Neural cell (in vitro differentiated cells): ENCODE results near the gene DNAH3. TPM values are rescaled to one million over a fixed set of nuclear protein-coding genes. Genes with fewer than 3 reads are reported as not detected.
A peak's percentile ranks its signal among the peaks of the same experiment; 100 is the strongest.

Source experiments
- H2AFZ ChIP-seq: fragments of 200-600, 300-800 bp; sonication (generic), shearing (Covaris generic); 2 replicates; pipeline ENCODE4 v1.6.0; 2014; ENCODE audit warnings: low read depth, mild to moderate bottlenecking, antibody characterized with exemption, low read length, moderate library complexity
- H3F3A ChIP-seq: fragments of 200-600 bp; shearing (Covaris generic); 2 replicates; pipeline ENCODE4 v1.6.1; 2016; ENCODE audit warnings: mild to moderate bottlenecking, moderate library complexity, mixed read lengths, antibody characterized with exemption, low read length; ENCODE audit not compliant: insufficient read depth, poor library complexity, severe bottlenecking
- H3K27ac ChIP-seq: fragments of 200-600, 300-800 bp; sonication (generic), shearing (Covaris generic); 2 replicates; pipeline ENCODE4 v1.5.1; 2014; ENCODE audit warnings: mild to moderate bottlenecking, low read length, moderate library complexity
- H3K27me3 ChIP-seq: fragments of 300-800, 200-600 bp; sonication (generic), shearing (Covaris generic); 2 replicates; pipeline ENCODE4 v1.6.0; 2014; ENCODE audit warnings: mild to moderate bottlenecking, low read depth, low read length, moderate library complexity; ENCODE audit not compliant: insufficient read depth
- H3K36me3 ChIP-seq: fragments of 300-800, 200-600 bp; sonication (generic), shearing (Covaris generic); 2 replicates; pipeline ENCODE4 v1.5.1; 2014; ENCODE audit warnings: mild to moderate bottlenecking, antibody characterized with exemption, low read length, moderate library complexity; ENCODE audit not compliant: insufficient read depth
- H3K4me2 ChIP-seq: fragments of 300-800, 200-600 bp; sonication (generic), shearing (Covaris generic); 2 replicates; pipeline ENCODE4 v1.6.0; 2014; ENCODE audit warnings: mild to moderate bottlenecking, low read length
- H3K4me3 ChIP-seq: fragments of 300-800, 200-600 bp; sonication (generic), shearing (Covaris generic); 2 replicates; pipeline ENCODE4 v1.5.1; 2014; ENCODE audit warnings: mild to moderate bottlenecking, low read length, moderate library complexity
- H3K79me2 ChIP-seq: fragments of 200-600 bp; shearing (Covaris generic); replicated peaks from 2 replicates; pipeline ENCODE4 v1.6.0; 2014; ENCODE audit warnings: mild to moderate bottlenecking, low read length, moderate library complexity; ENCODE audit not compliant: insufficient read depth
- H3K9ac ChIP-seq: fragments of 300-800, 200-600 bp; sonication (generic), shearing (Covaris generic); 2 replicates; pipeline ENCODE4 v1.6.1; 2016; ENCODE audit warnings: mild to moderate bottlenecking, low read length, mixed read lengths
- H3K9me2 ChIP-seq: fragments of 200-600 bp; shearing (Covaris generic); 2 replicates; pipeline ENCODE4 v1.6.1; 2016; ENCODE audit warnings: mild to moderate bottlenecking, low read length, mixed read lengths; ENCODE audit not compliant: insufficient read depth
- H3K9me3 ChIP-seq: fragments of 200-600, 300-800 bp; sonication (generic), shearing (Covaris generic); 2 replicates; pipeline ENCODE4 v1.6.1; 2016; ENCODE audit warnings: mild to moderate bottlenecking, mixed run types, low read length, moderate library complexity, mixed read lengths
- H4K20me1 ChIP-seq: fragments of 200-600 bp; shearing (Covaris generic); 2 replicates; pipeline ENCODE4 v1.6.1; 2016; ENCODE audit warnings: mild to moderate bottlenecking, mixed run types; ENCODE audit not compliant: insufficient read depth
- CTCF ChIP-seq: fragments of 450-650 bp; IDR thresholded peaks from 2 replicates; pipeline ENCODE4 v1.5.1; 2014; ENCODE audit warnings: antibody characterized with exemption, mild to moderate bottlenecking, moderate library complexity; ENCODE audit not compliant: poor library complexity, severe bottlenecking
- EP300 ChIP-seq: fragments of 450-650 bp; conservative IDR thresholded peaks from 2 replicates; pipeline ENCODE4 v1.6.1; 2014; ENCODE audit warnings: antibody characterized with exemption, mild to moderate bottlenecking, moderate library complexity; ENCODE audit not compliant: poor library complexity, severe bottlenecking
- EZH2 ChIP-seq: fragments of 200-600, 300-800 bp; shearing (Covaris generic), sonication (generic); IDR thresholded peaks from 2 replicates; pipeline ENCODE4 v1.6.1; 2014; ENCODE audit warnings: antibody characterized with exemption, low read length, borderline replicate concordance, mild to moderate bottlenecking; ENCODE audit not compliant: insufficient read depth, poor library complexity, severe bottlenecking
- MXI1 ChIP-seq: fragments of 450-650 bp; conservative IDR thresholded peaks from 2 replicates; pipeline ENCODE4 v1.6.1; 2014; ENCODE audit warnings: antibody characterized with exemption, mild to moderate bottlenecking; ENCODE audit not compliant: poor library complexity, severe bottlenecking
- POLR2AphosphoS5 ChIP-seq: IDR thresholded peaks from 2 replicates; pipeline ENCODE4 v1.6.1; 2012
- RAD21 ChIP-seq: fragments of 450-650 bp; conservative IDR thresholded peaks from 2 replicates; pipeline ENCODE4 v1.6.1; 2014; ENCODE audit warnings: antibody characterized with exemption, mild to moderate bottlenecking, moderate library complexity
- REST ChIP-seq: IDR thresholded peaks from 2 replicates; pipeline ENCODE4 v1.6.1; 2012; ENCODE audit warnings: borderline replicate concordance
- SMC3 ChIP-seq: fragments of 450-650 bp; conservative IDR thresholded peaks from 2 replicates; pipeline ENCODE4 v1.6.1; 2014; ENCODE audit warnings: antibody characterized with exemption, mild to moderate bottlenecking, moderate library complexity; ENCODE audit not compliant: poor library complexity
- TAF1 ChIP-seq: IDR thresholded peaks from 2 replicates; pipeline ENCODE4 v1.6.1; 2012; ENCODE audit warnings: low read depth
- polyA plus RNA-seq: library from polyadenylated mRNA; depleted of rRNA; stranded (reverse); fragments of >200 nt; gene quantifications from 2 replicates; pipeline ENCODE4 v1.2.3, GENCODE V29; 2014

DNAH3 gene
- polyA plus RNA-seq, 1 donor from 2014 or later: 0.06 TPM

- no peaks in the 10 kb centered on the region for H3K9me2 ChIP-seq
- H3F3A ChIP-seq: no peaks in the 10 kb centered on the region
- peaks cover 54% of the 10 kb centered on the region for H3K79me2 ChIP-seq
- H3K27ac ChIP-seq: no peak overlapping the region
- no peaks in the 10 kb centered on the region for H3K36me3 ChIP-seq
- H3K9ac ChIP-seq: peak overlapping the region; percentile 16
- H3K4me3 ChIP-seq: peak overlapping the region; percentile 83
- H4K20me1 ChIP-seq: no peaks in the 10 kb centered on the region
- no peak overlapping the region for H2AFZ ChIP-seq
- no peaks in the 10 kb centered on the region for H3K27me3 ChIP-seq
- no peak for TF ChIP-seq CTCF
- no peak for TF ChIP-seq RAD21
- no peak for TF ChIP-seq MXI1
- TF ChIP-seq SMC3: no peak
- no peak for TF ChIP-seq EP300
- TF ChIP-seq EZH2: no peak
- no peak for TF ChIP-seq REST
- TF ChIP-seq TAF1: no peak
- TF ChIP-seq POLR2AphosphoS5: no peak
- no peaks in the 10 kb centered on the region for H3K9me3 ChIP-seq
- peak overlapping the region; percentile 75 for H3K4me2 ChIP-seq
Measured at GRCh38 chr16:20897922-20898321, 252.7 kb downstream of the DNAH3 start.

- H3K4me2 ChIP-seq: peak overlapping the region; percentile 75
- TF ChIP-seq TAF1: no peak
- no peak for TF ChIP-seq CTCF
- no peak for TF ChIP-seq RAD21
- TF ChIP-seq SMC3: no peak
- TF ChIP-seq MXI1: no peak
- no peak for TF ChIP-seq EP300
- no peak for TF ChIP-seq EZH2
- TF ChIP-seq REST: no peak
- TF ChIP-seq POLR2AphosphoS5: no peak
- no peaks in the 10 kb centered on the region for H3K9me3 ChIP-seq
- peak overlapping the region; percentile 83 for H3K4me3 ChIP-seq
- H2AFZ ChIP-seq: no peak overlapping the region
- H4K20me1 ChIP-seq: no peaks in the 10 kb centered on the region
- no peaks in the 10 kb centered on the region for H3K36me3 ChIP-seq
- H3K27me3 ChIP-seq: no peaks in the 10 kb centered on the region
- H3K9ac ChIP-seq: no peak overlapping the region
- H3K27ac ChIP-seq: no peak overlapping the region
- H3F3A ChIP-seq: no peaks in the 10 kb centered on the region
- no peaks in the 10 kb centered on the region for H3K9me2 ChIP-seq
- peaks cover 54% of the 10 kb centered on the region for H3K79me2 ChIP-seq
Measured at GRCh38 chr16:20897253-20897897, 253.3 kb downstream of the DNAH3 start.
